Measurements from ENCODE around the gene ST6GALNAC6. TPM values are rescaled to one million over a fixed set of nuclear protein-coding genes. Genes with fewer than 3 reads are reported as not detected.

ST6GALNAC6 gene
- total RNA-seq, 1 donor from 2014 or later = 14.3 TPM

DNA sequence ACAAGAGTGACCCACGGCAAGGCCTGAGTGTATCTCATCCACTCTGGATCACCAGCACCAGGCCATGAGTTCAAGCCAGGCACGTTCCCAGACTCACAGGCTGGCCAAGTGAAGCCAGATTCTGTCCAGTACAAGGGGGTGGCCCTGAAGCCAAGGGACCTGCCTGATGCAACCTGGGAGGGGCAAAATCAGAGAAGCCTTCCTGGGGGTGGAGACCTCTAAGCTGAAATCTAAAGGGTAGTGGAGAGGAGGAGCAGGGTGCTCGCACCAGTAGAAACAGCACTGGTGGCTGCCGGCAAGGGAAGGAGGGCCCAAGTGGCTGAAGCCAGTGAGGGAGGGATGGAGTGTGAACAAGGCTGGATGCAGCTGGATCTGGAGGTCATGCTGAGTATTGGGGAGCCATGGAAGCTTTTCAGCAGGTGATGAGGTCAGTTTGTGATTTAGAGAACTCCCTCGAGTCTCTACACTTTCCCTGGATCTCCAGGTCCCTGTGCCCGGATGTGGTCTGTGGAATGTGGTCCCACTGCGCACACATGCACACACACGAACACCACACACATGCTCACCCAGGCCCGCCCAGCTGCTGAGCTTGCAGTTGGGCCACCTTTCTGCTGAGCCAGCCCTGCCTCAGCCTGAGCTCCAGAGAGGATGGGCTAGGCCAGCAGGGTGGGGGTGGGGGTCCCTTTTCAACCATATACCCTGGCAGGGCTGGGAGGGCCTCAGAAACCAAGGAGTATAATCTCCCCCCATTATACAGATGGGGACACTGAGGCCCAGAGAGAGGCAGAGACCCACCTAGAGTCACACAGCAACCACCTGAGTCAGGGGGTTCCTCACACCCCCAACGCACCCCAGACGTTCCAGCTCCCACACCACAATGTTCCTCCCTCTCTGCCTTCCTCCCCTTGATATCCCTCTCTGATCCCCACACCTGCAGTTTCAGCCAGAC lies 29.5 kb upstream of the ST6GALNAC6 start:
- H3K4me1 ChIP-seq = peaks cover 21% of the 10 kb centered on the region
- no peak overlapping the region for H3K27ac ChIP-seq
- peaks cover 54% of the 10 kb centered on the region for H3F3A ChIP-seq (ENCODE audit: low read depth)
- TF ChIP-seq EZH2phosphoT487 (IDR thresholded peaks at IDR 0.05) (no peak), EZH2 (IDR thresholded peaks at IDR 0.05) (no peak)
- TF ChIP-seq, protein P1, sequence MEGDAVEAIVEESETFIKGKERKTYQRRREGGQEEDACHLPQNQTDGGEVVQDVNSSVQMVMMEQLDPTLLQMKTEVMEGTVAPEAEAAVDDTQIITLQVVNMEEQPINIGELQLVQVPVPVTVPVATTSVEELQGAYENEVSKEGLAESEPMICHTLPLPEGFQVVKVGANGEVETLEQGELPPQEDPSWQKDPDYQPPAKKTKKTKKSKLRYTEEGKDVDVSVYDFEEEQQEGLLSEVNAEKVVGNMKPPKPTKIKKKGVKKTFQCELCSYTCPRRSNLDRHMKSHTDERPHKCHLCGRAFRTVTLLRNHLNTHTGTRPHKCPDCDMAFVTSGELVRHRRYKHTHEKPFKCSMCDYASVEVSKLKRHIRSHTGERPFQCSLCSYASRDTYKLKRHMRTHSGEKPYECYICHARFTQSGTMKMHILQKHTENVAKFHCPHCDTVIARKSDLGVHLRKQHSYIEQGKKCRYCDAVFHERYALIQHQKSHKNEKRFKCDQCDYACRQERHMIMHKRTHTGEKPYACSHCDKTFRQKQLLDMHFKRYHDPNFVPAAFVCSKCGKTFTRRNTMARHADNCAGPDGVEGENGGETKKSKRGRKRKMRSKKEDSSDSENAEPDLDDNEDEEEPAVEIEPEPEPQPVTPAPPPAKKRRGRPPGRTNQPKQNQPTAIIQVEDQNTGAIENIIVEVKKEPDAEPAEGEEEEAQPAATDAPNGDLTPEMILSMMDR (IDR thresholded peaks at IDR 0.05) = no peak
- H3K4me2 ChIP-seq = no peak overlapping the region
- H3K9me3 Mint-ChIP-seq = peaks cover 2% of the 10 kb centered on the region
- no peak for DNase-seq (ENCODE audit: low spot score)
- no peak overlapping the region for H3K27ac Mint-ChIP-seq
- no peaks in the 10 kb centered on the region for H3K9me3 ChIP-seq (ENCODE audit: low read depth)
- H3K4me3 ChIP-seq = no peak overlapping the region
- H4K20me1 ChIP-seq (ENCODE audit: low read depth) = peaks cover 30% of the 10 kb centered on the region
- H3K9ac ChIP-seq = no peak overlapping the region
- H3K27me3 ChIP-seq = peaks cover 46% of the 10 kb centered on the region
- peak overlapping the region; percentile 83 for H3K4me3 Mint-ChIP-seq
- H3K36me3 Mint-ChIP-seq = no peaks in the 10 kb centered on the region
- no peaks in the 10 kb centered on the region for H3K79me2 ChIP-seq (ENCODE audit: low read depth)
- peaks cover 18% of the 10 kb centered on the region for H3K4me1 Mint-ChIP-seq
- H2AFZ ChIP-seq (replicated peaks) = no peak overlapping the region
- peaks cover 47% of the 10 kb centered on the region for H3K27me3 Mint-ChIP-seq (ENCODE audit: insufficient read depth, low read depth)
- H3K36me3 ChIP-seq = no peaks in the 10 kb centered on the region

DNA sequence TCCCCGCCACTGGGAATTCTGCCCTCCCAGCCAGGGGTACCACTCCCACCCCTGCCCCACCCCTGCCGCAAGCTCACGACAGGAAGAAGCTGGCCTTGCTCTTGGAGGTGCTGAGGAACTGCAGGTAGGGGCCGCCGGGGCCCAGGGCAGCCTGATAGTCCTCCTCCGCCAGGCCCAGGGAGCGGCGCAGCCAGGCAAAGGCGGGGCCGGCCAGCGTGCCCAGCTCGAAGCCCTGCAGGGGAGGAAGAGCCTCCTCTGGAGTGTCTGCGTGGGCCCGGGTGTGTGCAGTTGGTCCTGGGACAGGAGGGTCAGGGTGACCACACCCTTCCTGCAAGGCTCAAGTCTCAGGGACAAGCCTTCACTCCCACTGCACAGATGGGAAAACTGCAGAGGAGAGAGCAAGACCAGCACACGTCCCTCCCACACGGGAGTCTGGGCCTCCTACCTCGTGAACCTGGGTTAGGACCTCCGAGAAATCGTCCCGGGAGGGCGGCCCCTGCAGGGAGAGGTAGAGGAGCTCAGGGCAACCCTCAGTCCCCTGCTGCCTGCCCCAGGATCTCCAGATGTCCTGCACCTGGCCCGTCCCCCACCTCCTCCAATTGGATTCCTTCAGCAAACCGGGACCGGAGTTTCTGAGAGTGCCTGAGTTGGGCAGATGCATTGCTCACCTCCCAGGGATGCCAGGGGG lies 28.7 kb upstream of the ST6GALNAC6 start:
- Histone ChIP-seq H2AFZ (replicated peaks) (peak overlapping the region; percentile 14), H3K9me3 (ENCODE audit: low read depth) (no peaks in the 10 kb centered on the region), H3K4me1 (peaks cover 21% of the 10 kb centered on the region), H3K27ac (no peak overlapping the region), H3K27me3 (peaks cover 46% of the 10 kb centered on the region), H3K4me2 (peak overlapping the region; percentile 96), H4K20me1 (ENCODE audit: low read depth) (peaks cover 30% of the 10 kb centered on the region), H3F3A (ENCODE audit: low read depth) (peaks cover 54% of the 10 kb centered on the region), H3K4me3 (peak overlapping the region; percentile 63), H3K79me2 (ENCODE audit: low read depth) (no peaks in the 10 kb centered on the region), H3K9ac (no peak overlapping the region), H3K36me3 (no peaks in the 10 kb centered on the region)
- TF ChIP-seq, protein P1 (IDR thresholded peaks at IDR 0.05) = no peak
- TF ChIP-seq EZH2 (IDR thresholded peaks at IDR 0.05) (no peak), EZH2phosphoT487 (IDR thresholded peaks at IDR 0.05) (no peak)
- Mint-ChIP-seq H3K36me3 (no peaks in the 10 kb centered on the region), H3K4me1 (peaks cover 18% of the 10 kb centered on the region), H3K9me3 (peaks cover 2% of the 10 kb centered on the region), H3K27me3 (ENCODE audit: insufficient read depth, low read depth) (peaks cover 47% of the 10 kb centered on the region), H3K27ac (no peak overlapping the region), H3K4me3 (peak overlapping the region; percentile 71)
- peak; percentile 58 for DNase-seq (ENCODE audit: low spot score)

DNA sequence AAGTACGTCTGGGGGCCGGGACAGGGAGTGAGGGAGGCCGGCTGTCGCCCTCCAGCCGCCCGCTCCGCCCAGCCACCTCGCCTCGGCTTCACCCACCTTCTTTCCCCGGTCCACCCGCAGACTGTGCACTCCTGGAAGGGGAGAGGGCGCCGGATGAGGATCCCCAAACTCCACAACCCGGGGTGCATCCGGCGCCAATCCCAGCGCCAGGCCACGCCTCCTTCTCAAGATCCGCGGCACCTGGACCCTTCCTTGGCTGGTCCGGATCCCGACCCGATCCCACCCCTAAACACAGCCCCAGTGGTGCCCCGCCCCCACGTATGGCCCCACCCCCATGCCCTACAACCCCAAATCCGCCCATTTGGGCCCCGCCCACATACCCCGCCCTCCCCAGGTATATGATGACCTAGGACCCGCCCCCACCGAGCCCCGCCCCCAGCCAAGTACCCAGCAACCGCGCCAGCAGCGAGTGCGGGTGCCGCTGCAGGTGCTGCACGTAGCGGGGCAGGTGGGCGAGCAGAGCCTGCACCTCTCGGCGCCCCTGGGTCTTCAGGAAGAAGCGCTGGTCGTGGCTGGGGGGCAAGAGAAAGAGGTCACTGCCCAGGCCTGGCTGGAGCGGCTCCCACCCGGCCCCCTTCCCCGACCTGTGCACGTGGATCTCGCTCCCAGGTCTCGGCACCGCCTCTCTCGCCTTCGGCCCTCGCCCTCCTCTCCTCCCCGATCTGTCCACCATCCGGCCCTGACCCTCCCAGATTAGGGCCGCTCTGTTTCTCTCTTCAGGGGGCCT lies 28.0 kb upstream of the ST6GALNAC6 start:
- peaks cover 2% of the 10 kb centered on the region for H3K9me3 Mint-ChIP-seq
- Histone ChIP-seq H3K27me3 (peaks cover 46% of the 10 kb centered on the region), H4K20me1 (ENCODE audit: low read depth) (peaks cover 30% of the 10 kb centered on the region), H3K4me2 (peak overlapping the region; percentile 96), H3K9me3 (ENCODE audit: low read depth) (no peaks in the 10 kb centered on the region), H3K36me3 (no peaks in the 10 kb centered on the region), H3K79me2 (ENCODE audit: low read depth) (no peaks in the 10 kb centered on the region), H3K27ac (no peak overlapping the region), H3K4me1 (peaks cover 21% of the 10 kb centered on the region), H3K4me3 (peak overlapping the region; percentile 63), H3K9ac (no peak overlapping the region), H3F3A (ENCODE audit: low read depth) (peaks cover 58% of the 10 kb centered on the region), H2AFZ (replicated peaks) (peak overlapping the region; percentile 96)
- H3K27ac Mint-ChIP-seq = no peak overlapping the region
- H3K4me1 Mint-ChIP-seq = peaks cover 18% of the 10 kb centered on the region
- H3K36me3 Mint-ChIP-seq = no peaks in the 10 kb centered on the region
- TF ChIP-seq, protein P1 (IDR thresholded peaks at IDR 0.05) = no peak
- H3K4me3 Mint-ChIP-seq = peak overlapping the region; percentile 72
- peak; percentile 86 for DNase-seq (ENCODE audit: low spot score)
- peaks cover 49% of the 10 kb centered on the region for H3K27me3 Mint-ChIP-seq (ENCODE audit: insufficient read depth, low read depth)

Data from neural progenitor cell (in vitro differentiated cells).